Activated naive CD4-positive, alpha-beta T cell treated with anti-CD3 and anti-CD28 coated beads, Interleukin-2, amount 10 ng/mL, durations not matched to agents 5 hours and 36 hours (primary cell): ENCODE measurements around the gene NTF3. TPM values are rescaled to one million over a fixed set of nuclear protein-coding genes. Genes with fewer than 3 reads are reported as not detected.

ENCODE experiments used
- total RNA-seq, 2 experiments: library from RNA; stranded (reverse); gene quantifications; one replicate each; pipeline ENCODE4 v1.2.3, GENCODE V29; 2021

The NTF3 gene
- not detected for total RNA-seq

DNA sequence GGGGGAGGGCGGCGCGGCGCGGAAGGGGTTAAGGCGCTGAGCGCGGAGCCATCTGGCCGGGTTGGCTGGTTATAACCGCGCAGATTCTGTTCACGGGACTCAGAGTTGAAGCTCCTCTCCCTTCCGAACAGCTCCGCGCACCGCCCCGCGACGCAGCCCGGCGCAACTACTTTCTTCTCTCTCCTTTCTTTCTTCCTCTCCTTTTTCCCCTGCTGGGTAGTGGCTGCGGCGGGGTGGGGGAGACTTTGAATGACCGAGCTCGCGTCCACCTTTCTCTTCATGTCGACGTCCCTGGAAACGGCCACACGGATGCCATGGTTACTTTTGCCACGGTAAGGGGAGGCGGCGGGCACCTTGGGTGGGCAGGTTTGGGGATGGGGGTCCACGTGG, at the start of gene NTF3:
Gene NTF3 (plus strand): TSS at position 98 of the 390 bp plus-strand sequence. CDS start 217 bp downstream, at position 315.

